IgD-negative memory B cell (primary cell): ENCODE measurements around the gene HPCAL1. TPM values are rescaled to one million over a fixed set of nuclear protein-coding genes. Genes with fewer than 3 reads are reported as not detected.

Source experiments
- H3K27ac Mint-ChIP-seq, 3 donors: one replicate each; pipeline ENCODE4 v1.8.0; 2020 to 2022; ENCODE audit warnings: mild to moderate bottlenecking in 3 of 3, mixed read lengths in 3 of 3, moderate library complexity in 1 of 3
- H3K27me3 Mint-ChIP-seq: one replicate; pipeline ENCODE4 v1.8.0; 2021; ENCODE audit warnings: mixed read lengths
- H3K36me3 Mint-ChIP-seq: one replicate; pipeline ENCODE4 v1.8.0; 2020; ENCODE audit warnings: mild to moderate bottlenecking, mixed read lengths
- H3K4me1 Mint-ChIP-seq, 3 donors: one replicate each; pipeline ENCODE4 v1.8.0; 2020 to 2022; ENCODE audit warnings: mixed read lengths in 3 of 3, mild to moderate bottlenecking in 1 of 3
- H3K4me3 Mint-ChIP-seq, 4 donors: one replicate each; pipeline ENCODE4 v1.8.0; 2020 to 2022; ENCODE audit warnings: mild to moderate bottlenecking in 4 of 4, mixed read lengths in 4 of 4, moderate library complexity in 3 of 4
- H3K9me3 Mint-ChIP-seq, 3 donors: one replicate each; pipeline ENCODE4 v1.8.0; 2020 to 2021; ENCODE audit warnings: mixed read lengths in 3 of 3, mild to moderate bottlenecking in 1 of 3
- polyA plus RNA-seq: library from polyadenylated mRNA; unstranded; fragments of 300-500 nt; fragmentation: Illumina TruSeq; gene quantifications from one replicate; pipeline ENCODE4 v1.2.3, GENCODE V29; 2021

The HPCAL1 gene
- polyA plus RNA-seq, 1 donor from 2014 or later = 89.2 TPM

GRCh38 chr2:10276481-10277292 lies 26.0 kb upstream of the HPCAL1 start:
- Mint-ChIP-seq H3K4me1 (peaks cover 0 to 3% (median 1%) of the 10 kb centered on the region in 3 donors), H3K4me3 (no peak overlapping the region), H3K36me3 (no peaks in the 10 kb centered on the region), H3K9me3 (no peaks in the 10 kb centered on the region), H3K27me3 (peaks cover 6% of the 10 kb centered on the region), H3K27ac (peak overlapping the region in 1 of 3 donors; percentile 82)

- peaks cover 6% of the 10 kb centered on the region for H3K27me3 Mint-ChIP-seq
- peak overlapping the region in 1 of 4 donors; percentile 75 for H3K4me3 Mint-ChIP-seq
- H3K27ac Mint-ChIP-seq = peak overlapping the region in 2 of 3 donors; percentile 81 to 82
- H3K4me1 Mint-ChIP-seq = peaks cover 0 to 3% (median 1%) of the 10 kb centered on the region in 3 donors
- H3K36me3 Mint-ChIP-seq = no peaks in the 10 kb centered on the region
- no peaks in the 10 kb centered on the region for H3K9me3 Mint-ChIP-seq
Observed at GRCh38 chr2:10277293-10278028, 25.2 kb upstream of the HPCAL1 start.

- Mint-ChIP-seq H3K27me3 (peaks cover 6% of the 10 kb centered on the region), H3K27ac (no peak overlapping the region), H3K4me3 (peak overlapping the region in 1 of 4 donors; percentile 75), H3K36me3 (no peaks in the 10 kb centered on the region), H3K4me1 (peaks cover 0 to 3% (median 1%) of the 10 kb centered on the region in 3 donors), H3K9me3 (no peaks in the 10 kb centered on the region)
Observed at GRCh38 chr2:10278029-10278762, 24.5 kb upstream of the HPCAL1 start.

- Mint-ChIP-seq H3K4me3 (peak overlapping the region in 1 of 4 donors; percentile 42), H3K36me3 (no peaks in the 10 kb centered on the region), H3K4me1 (peaks cover 0 to 3% (median 0%) of the 10 kb centered on the region in 3 donors), H3K27me3 (peaks cover 6% of the 10 kb centered on the region), H3K27ac (peak overlapping the region in 1 of 3 donors; percentile 17), H3K9me3 (no peaks in the 10 kb centered on the region)
Observed at GRCh38 chr2:10278763-10279471, 23.8 kb upstream of the HPCAL1 start.

DNA sequence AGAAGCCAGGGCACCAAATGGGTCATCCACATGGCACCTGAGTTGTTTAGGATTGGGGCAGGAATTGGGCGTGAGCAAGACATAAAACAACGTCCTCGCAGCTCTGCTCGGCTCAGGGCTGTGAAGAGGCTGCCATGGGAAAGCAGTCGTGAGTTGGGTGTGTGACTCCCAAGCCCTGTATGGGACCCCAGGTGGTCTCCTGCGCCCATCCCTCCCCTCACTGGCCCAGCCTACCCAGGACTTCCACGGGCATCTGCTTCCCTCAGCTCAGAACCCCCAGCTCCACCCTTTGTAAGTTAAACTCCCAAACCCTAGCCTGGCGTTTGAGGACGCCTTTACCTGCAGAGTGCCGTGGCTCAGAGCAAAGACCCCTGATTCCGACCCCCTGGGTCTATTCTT lies 23.2 kb upstream of the HPCAL1 start:
- H3K27me3 Mint-ChIP-seq = peaks cover 6% of the 10 kb centered on the region
- H3K4me1 Mint-ChIP-seq = peaks cover 0 to 3% (median 0%) of the 10 kb centered on the region in 3 donors
- H3K36me3 Mint-ChIP-seq = no peaks in the 10 kb centered on the region
- no peaks in the 10 kb centered on the region for H3K9me3 Mint-ChIP-seq
- H3K4me3 Mint-ChIP-seq = no peak overlapping the region
- peak overlapping the region in 1 of 3 donors; percentile 17 for H3K27ac Mint-ChIP-seq

GRCh38 chr2:10279946-10280463 lies 22.7 kb upstream of the HPCAL1 start:
- Mint-ChIP-seq H3K27me3 (peaks cover 6% of the 10 kb centered on the region), H3K4me3 (no peak overlapping the region), H3K27ac (no peak overlapping the region), H3K36me3 (no peaks in the 10 kb centered on the region), H3K9me3 (no peaks in the 10 kb centered on the region), H3K4me1 (peaks cover 0 to 3% (median 0%) of the 10 kb centered on the region in 3 donors)

GRCh38 chr2:10281891-10282290 lies 20.8 kb upstream of the HPCAL1 start:
- no peak overlapping the region for H3K4me3 Mint-ChIP-seq
- H3K36me3 Mint-ChIP-seq = no peaks in the 10 kb centered on the region
- H3K9me3 Mint-ChIP-seq = no peaks in the 10 kb centered on the region
- peaks cover 6% of the 10 kb centered on the region for H3K27me3 Mint-ChIP-seq
- H3K4me1 Mint-ChIP-seq = peaks cover 0 to 4% (median 0%) of the 10 kb centered on the region in 3 donors
- no peak overlapping the region for H3K27ac Mint-ChIP-seq

- Mint-ChIP-seq H3K27ac (no peak overlapping the region), H3K9me3 (no peaks in the 10 kb centered on the region), H3K4me3 (no peak overlapping the region), H3K4me1 (peaks cover 0 to 4% (median 0%) of the 10 kb centered on the region in 3 donors), H3K27me3 (peaks cover 2% of the 10 kb centered on the region), H3K36me3 (no peaks in the 10 kb centered on the region)
Observed at GRCh38 chr2:10282611-10283105, 20.0 kb upstream of the HPCAL1 start.

- no peak overlapping the region for H3K4me3 Mint-ChIP-seq
- no peak overlapping the region for H3K27ac Mint-ChIP-seq
- peaks cover 2% of the 10 kb centered on the region for H3K27me3 Mint-ChIP-seq
- H3K9me3 Mint-ChIP-seq = peaks cover 0 to 1% (median 0%) of the 10 kb centered on the region in 3 donors
- no peaks in the 10 kb centered on the region for H3K36me3 Mint-ChIP-seq
- peaks cover 0 to 3% (median 0%) of the 10 kb centered on the region in 3 donors for H3K4me1 Mint-ChIP-seq
Observed at GRCh38 chr2:10283106-10284062, 19.3 kb upstream of the HPCAL1 start.

DNA sequence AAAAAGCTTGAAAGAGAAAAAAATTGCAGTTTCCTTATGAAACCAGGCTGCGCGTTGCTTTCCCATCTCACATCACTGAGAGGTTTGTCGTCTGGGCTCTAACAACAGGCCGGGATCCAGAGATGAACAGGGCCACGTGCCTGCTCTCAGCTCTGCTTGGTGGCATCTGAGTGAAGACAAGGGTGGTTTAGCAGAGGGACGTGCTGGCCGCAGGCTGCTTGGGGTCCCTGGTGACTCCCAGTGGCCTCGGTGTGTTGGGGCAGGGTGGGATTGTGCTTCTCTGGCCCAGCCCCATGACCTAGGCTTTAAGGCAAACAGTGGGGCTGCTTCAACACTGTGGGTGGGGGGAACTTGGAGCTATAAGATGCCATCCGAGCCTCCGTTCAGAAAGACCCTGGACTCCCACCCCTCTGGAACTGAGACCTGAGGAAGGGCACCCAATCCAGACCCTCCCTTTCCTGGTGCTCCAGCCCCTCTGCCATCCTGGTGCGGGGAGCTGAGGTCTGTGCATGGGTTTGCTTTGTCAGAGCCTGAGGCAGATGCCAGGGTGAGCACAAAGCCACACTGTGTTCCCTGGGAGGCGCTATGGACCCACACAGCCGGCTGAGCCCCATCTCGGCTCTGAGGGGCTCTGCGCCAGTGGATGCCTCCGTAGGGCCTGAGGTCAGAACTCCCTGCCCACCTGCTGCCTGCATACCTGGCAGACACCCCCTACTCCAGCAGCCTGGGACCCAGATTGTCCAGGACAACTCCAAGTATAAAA lies 18.4 kb upstream of the HPCAL1 start:
- Mint-ChIP-seq H3K36me3 (no peaks in the 10 kb centered on the region), H3K27ac (no peak overlapping the region), H3K4me3 (peak overlapping the region in 1 of 4 donors; percentile 58), H3K4me1 (peaks cover 0 to 1% (median 0%) of the 10 kb centered on the region in 3 donors), H3K9me3 (peaks cover 0 to 1% (median 0%) of the 10 kb centered on the region in 3 donors), H3K27me3 (no peaks in the 10 kb centered on the region)

GRCh38 chr2:10285191-10285555 lies 17.5 kb upstream of the HPCAL1 start:
- Mint-ChIP-seq H3K27ac (no peak overlapping the region), H3K4me3 (no peak overlapping the region), H3K9me3 (peaks cover 0 to 1% (median 0%) of the 10 kb centered on the region in 3 donors), H3K4me1 (peaks cover 0 to 1% (median 0%) of the 10 kb centered on the region in 3 donors), H3K27me3 (no peaks in the 10 kb centered on the region), H3K36me3 (no peaks in the 10 kb centered on the region)

DNA sequence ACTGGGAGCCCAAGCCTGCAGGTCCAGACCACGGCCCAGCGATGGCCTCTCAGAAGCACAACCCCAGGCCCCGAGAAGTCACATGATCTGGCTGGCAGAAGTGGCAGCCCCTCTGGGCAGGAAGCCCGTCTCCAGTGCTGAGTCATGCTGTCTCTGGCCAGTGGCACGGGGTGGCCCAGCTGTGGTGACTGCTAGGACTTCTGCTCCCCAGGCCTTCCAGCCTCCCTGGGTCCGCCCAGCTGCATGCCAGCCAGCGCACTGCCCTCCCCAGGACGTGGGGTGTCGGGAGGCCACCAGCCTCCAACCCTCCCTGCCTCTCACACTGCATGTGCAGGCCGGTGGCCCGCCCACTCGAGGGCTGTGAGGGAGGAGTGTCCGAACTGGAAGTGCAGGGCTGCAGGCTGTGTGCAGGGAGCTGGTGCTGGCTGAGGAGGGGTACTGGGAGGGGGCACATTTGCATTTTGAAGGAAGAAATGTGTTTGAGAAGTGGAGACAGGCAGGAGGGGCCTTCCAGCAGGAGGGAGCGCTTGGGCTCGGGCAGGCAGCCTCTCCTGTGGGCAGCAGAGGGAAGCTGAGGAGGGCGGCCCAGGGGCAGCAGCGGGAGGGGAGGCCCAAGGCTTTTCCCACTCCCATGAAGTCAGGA lies 17.0 kb upstream of the HPCAL1 start:
- Mint-ChIP-seq H3K9me3 (peaks cover 0 to 1% (median 0%) of the 10 kb centered on the region in 3 donors), H3K27me3 (no peaks in the 10 kb centered on the region), H3K36me3 (no peaks in the 10 kb centered on the region), H3K4me3 (no peak overlapping the region), H3K27ac (peak overlapping the region in 1 of 3 donors; percentile 71), H3K4me1 (peaks cover 0 to 1% (median 0%) of the 10 kb centered on the region in 3 donors)
